ENCODE results near the gene COX19.

- TF ChIP-seq CTCF (IDR thresholded peaks at IDR 0.05) (no peak), POLR2AphosphoS5 (IDR thresholded peaks at IDR 0.05; ENCODE audit: low read depth, low read length) (no peak), SIN3A (IDR thresholded peaks at IDR 0.05; ENCODE audit: borderline replicate concordance, insufficient read depth, low read depth, low read length) (no peak)
- TF ChIP-seq, protein P1, sequence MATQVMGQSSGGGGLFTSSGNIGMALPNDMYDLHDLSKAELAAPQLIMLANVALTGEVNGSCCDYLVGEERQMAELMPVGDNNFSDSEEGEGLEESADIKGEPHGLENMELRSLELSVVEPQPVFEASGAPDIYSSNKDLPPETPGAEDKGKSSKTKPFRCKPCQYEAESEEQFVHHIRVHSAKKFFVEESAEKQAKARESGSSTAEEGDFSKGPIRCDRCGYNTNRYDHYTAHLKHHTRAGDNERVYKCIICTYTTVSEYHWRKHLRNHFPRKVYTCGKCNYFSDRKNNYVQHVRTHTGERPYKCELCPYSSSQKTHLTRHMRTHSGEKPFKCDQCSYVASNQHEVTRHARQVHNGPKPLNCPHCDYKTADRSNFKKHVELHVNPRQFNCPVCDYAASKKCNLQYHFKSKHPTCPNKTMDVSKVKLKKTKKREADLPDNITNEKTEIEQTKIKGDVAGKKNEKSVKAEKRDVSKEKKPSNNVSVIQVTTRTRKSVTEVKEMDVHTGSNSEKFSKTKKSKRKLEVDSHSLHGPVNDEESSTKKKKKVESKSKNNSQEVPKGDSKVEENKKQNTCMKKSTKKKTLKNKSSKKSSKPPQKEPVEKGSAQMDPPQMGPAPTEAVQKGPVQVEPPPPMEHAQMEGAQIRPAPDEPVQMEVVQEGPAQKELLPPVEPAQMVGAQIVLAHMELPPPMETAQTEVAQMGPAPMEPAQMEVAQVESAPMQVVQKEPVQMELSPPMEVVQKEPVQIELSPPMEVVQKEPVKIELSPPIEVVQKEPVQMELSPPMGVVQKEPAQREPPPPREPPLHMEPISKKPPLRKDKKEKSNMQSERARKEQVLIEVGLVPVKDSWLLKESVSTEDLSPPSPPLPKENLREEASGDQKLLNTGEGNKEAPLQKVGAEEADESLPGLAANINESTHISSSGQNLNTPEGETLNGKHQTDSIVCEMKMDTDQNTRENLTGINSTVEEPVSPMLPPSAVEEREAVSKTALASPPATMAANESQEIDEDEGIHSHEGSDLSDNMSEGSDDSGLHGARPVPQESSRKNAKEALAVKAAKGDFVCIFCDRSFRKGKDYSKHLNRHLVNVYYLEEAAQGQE (IDR thresholded peaks at IDR 0.05; ENCODE audit: insufficient read depth in 1 of 2, low read depth in 2 of 2, low read length in 1 of 2): no peak
Measured at GRCh38 chr7:1011297-1012003, 36.1 kb upstream of the COX19 start.

All from Panc1 (cell line).